B cell (primary cell): Measurements from ENCODE around the gene MLXIP. TPM values are rescaled to one million over a fixed set of nuclear protein-coding genes. Genes with fewer than 3 reads are reported as not detected.

Experiments
- ATAC-seq: fragments of 200-7000 bp; cut with Tn5 transposase; one replicate; pipeline ENCODE4 v1.10.0; 2021; ENCODE audit warnings: low read depth, mild to moderate bottlenecking, moderate number of reproducible peaks, moderate library complexity
- CTCF ChIA-PET: fragments of 350-600 bp; sonication (Branson Sonifier 250); formaldehyde crosslinking; loops from one replicate; lab custom pipeline; 2021; ENCODE audit warnings: antibody characterized with exemption, inconsistent platforms; lab: Charles Lee
- POLR2A ChIA-PET: fragments of 350-600 bp; sonication (Branson Sonifier 250); formaldehyde crosslinking; loops from one replicate; lab custom pipeline; 2021; ENCODE audit warnings: antibody characterized with exemption; lab: Charles Lee
- DNase-seq: peaks from one replicate; pipeline ENCODE4 v3.0.0; 2013
- H2AFZ ChIP-seq: 2 replicates; pipeline ENCODE4 v1.6.1; 2012; ENCODE audit warnings: mild to moderate bottlenecking, low read depth, low read length; ENCODE audit not compliant: insufficient read depth, poor library complexity, severe bottlenecking
- H3K27ac ChIP-seq, 2 donors: 1 replicate in 1 of 2; 2 replicates in 1 of 2; pipeline ENCODE4 v1.5.1; 2012 to 2013; ENCODE audit warnings: low read length in 2 of 2, mild to moderate bottlenecking in 2 of 2, moderate library complexity in 1 of 2
- H3K27me3 ChIP-seq, 4 experiments: fragments of 200-600 bp in 1 of 4; sonication (generic) in 1 of 4; replicated peaks in 1 of 4; 1 replicate in 2 of 4; 2 replicates in 2 of 4; pipeline versions ENCODE4 v1.6.1 to v1.7.0; 2013 to 2016; ENCODE audit warnings: low read length in 3 of 4, mild to moderate bottlenecking in 2 of 4, mixed read lengths in 1 of 4, moderate library complexity in 1 of 4; ENCODE audit not compliant: insufficient read depth in 4 of 4, control insufficient read depth in 3 of 4; ENCODE audit errors: control extremely low read depth in 1 of 4
- H3K36me3 ChIP-seq, 2 experiments: replicated peaks in 1 of 2; 1 replicate in 1 of 2; 2 replicates in 1 of 2; pipeline versions ENCODE4 v1.6.1 to v1.7.1; 2013; ENCODE audit warnings: low read length in 1 of 2; ENCODE audit not compliant: insufficient read depth in 2 of 2, control insufficient read depth in 1 of 2; ENCODE audit errors: control extremely low read depth in 1 of 2, extremely low read depth in 1 of 2
- H3K4me1 ChIP-seq, 2 donors: fragments of 200-600 bp in 1 of 2; sonication (generic) in 1 of 2; 1 replicate in 1 of 2; 2 replicates in 1 of 2; pipeline versions ENCODE4 v1.5.1 to v1.6.1; 2013 to 2017; ENCODE audit warnings: low read length in 2 of 2; ENCODE audit not compliant: control insufficient read depth in 2 of 2, insufficient read depth in 2 of 2
- H3K4me2 ChIP-seq: replicated peaks from 2 replicates; pipeline ENCODE3; 2012; ENCODE audit warnings: mild to moderate bottlenecking, low read depth, low read length; ENCODE audit not compliant: poor library complexity, severe bottlenecking
- H3K4me3 ChIP-seq, 5 experiments: fragments of 200-600 bp in 1 of 5; sonication (generic) in 1 of 5; 1 replicate in 3 of 5; 2 replicates in 2 of 5; pipeline versions ENCODE4 v1.5.1 to v1.7.0; 2011 to 2016; ENCODE audit warnings: low read length in 4 of 5, mild to moderate bottlenecking in 4 of 5, low read depth in 2 of 5, control low read depth in 1 of 5, moderate library complexity in 1 of 5; ENCODE audit not compliant: insufficient read depth in 1 of 5; ENCODE audit errors: control extremely low read depth in 1 of 5, extremely low read depth in 1 of 5
- H3K79me2 ChIP-seq: fragments of 200-600 bp; sonication (generic); one replicate; pipeline ENCODE4 v1.6.0; 2016; ENCODE audit warnings: low read length; ENCODE audit not compliant: control insufficient read depth, insufficient read depth
- H3K9ac ChIP-seq: fragments of 200-600 bp; sonication (generic); 2 replicates; pipeline ENCODE4 v1.6.1; 2017; ENCODE audit warnings: mild to moderate bottlenecking, low read length, moderate library complexity
- H3K9me3 ChIP-seq, 3 donors: one replicate each; pipeline versions ENCODE4 v1.6.1 to v1.7.1; 2013; ENCODE audit warnings: low read length in 2 of 3; ENCODE audit not compliant: control insufficient read depth in 2 of 3, insufficient read depth in 1 of 3; ENCODE audit errors: control extremely low read depth in 1 of 3
- H4K20me1 ChIP-seq: 2 replicates; pipeline ENCODE4 v1.6.0; 2012; ENCODE audit warnings: mild to moderate bottlenecking, low read length; ENCODE audit not compliant: insufficient read depth, control insufficient read depth, poor library complexity, severe bottlenecking
- H3K27ac Mint-ChIP-seq: one replicate; pipeline ENCODE4 v1.8.0; 2021; ENCODE audit warnings: mixed read lengths
- H3K27me3 Mint-ChIP-seq: one replicate; pipeline ENCODE4 v1.8.0; 2021; ENCODE audit warnings: mixed read lengths
- H3K4me1 Mint-ChIP-seq: one replicate; pipeline ENCODE4 v1.8.0; 2021; ENCODE audit warnings: mixed read lengths
- H3K4me3 Mint-ChIP-seq: one replicate; pipeline ENCODE4 v1.8.0; 2021; ENCODE audit warnings: mixed read lengths
- H3K9me3 Mint-ChIP-seq: one replicate; pipeline ENCODE4 v1.8.0; 2022; ENCODE audit warnings: mixed read lengths; ENCODE audit not compliant: insufficient read depth
- CTCF ChIP-seq: fragments of 200-600 bp; IDR thresholded peaks from one replicate; pipeline ENCODE4 v1.8.0; 2022; ENCODE audit warnings: antibody characterized with exemption, mild to moderate bottlenecking
- EZH2 ChIP-seq: IDR thresholded peaks from 2 replicates; pipeline ENCODE4 v1.6.1; 2012; ENCODE audit warnings: borderline replicate concordance, low read depth, mild to moderate bottlenecking, moderate library complexity, low read length; ENCODE audit not compliant: insufficient read depth, poor library complexity, severe bottlenecking
- WGBS: methylation state at CpG from one replicate; pipeline ENCODE4 v1.1.5; 2013; ENCODE audit warnings: missing lambda C conversion rate; ENCODE audit not compliant: insufficient coverage; 5-methylcytosine and 5-hydroxymethylcytosine counted together
- intact Hi-C: fragments of 100-400 bp; cut with micrococcal nuclease; formaldehyde crosslinking; loops from one replicate; pipeline ENCODE4 v1.10.0; 2022
- polyA plus RNA-seq: library from polyadenylated mRNA; depleted of rRNA; stranded (reverse); fragments of >200 nt; gene quantifications from 2 replicates; pipeline ENCODE4 v1.2.3, GENCODE V29; 2012
- total RNA-seq, 2 donors: library from RNA; stranded (reverse); fragments of 120-200 nt in 1 of 2; gene quantifications; 1 replicate in 1 of 2; 2 replicates in 1 of 2; pipeline versions ENCODE4 v1.2.3 to v1.2.4, GENCODE V29; 2013 to 2022

The MLXIP gene
- total and polyA plus RNA-seq, 2 donors (not counting 1 experiment from before 2014, with no cell fraction given) = 28.1 to 91.2 TPM

GRCh38 chr12:122067966-122068365, 10.6 kb upstream of the MLXIP start:
- 0% methylated on average over 13 of the region's 13 CpGs for WGBS
- Histone ChIP-seq H3K36me3 (no peaks in the 10 kb centered on the region), H3K27ac (peak overlapping the region; percentile 0 to 29), H3K4me2 (peak overlapping the region; percentile 77), H2AFZ (peak overlapping the region; percentile 41), H3K9me3 (no peaks in the 10 kb centered on the region), H3K4me3 (peak overlapping the region in 3 of 5 experiments; percentile 15 to 49 (median 25)), H4K20me1 (no peaks in the 10 kb centered on the region), H3K4me1 (peaks cover 33 to 50% of the 10 kb centered on the region in 2 donors), H3K79me2 (no peaks in the 10 kb centered on the region), H3K9ac (peak overlapping the region; percentile 46), H3K27me3 (no peaks in the 10 kb centered on the region)
- H3K27me3 Mint-ChIP-seq = no peaks in the 10 kb centered on the region
- H3K4me1 Mint-ChIP-seq = peaks cover 47% of the 10 kb centered on the region
- peak; percentile 82 for DNase-seq
- POLR2A ChIA-PET = interaction anchor here (0.7 to 5.1 kb wide), 6 partner anchors 10 to 55 kb away, joined by 3 to 23 read pairs (median 6); partner anchors contain the start of gene MLXIP
- no peaks in the 10 kb centered on the region for H3K9me3 Mint-ChIP-seq
- TF ChIP-seq EZH2 = no peak
- no peak for TF ChIP-seq CTCF
- H3K27ac Mint-ChIP-seq = peak overlapping the region; percentile 91
- intact Hi-C loops = loop anchor here (1.0 to 5.0 kb wide), 4 partner anchors 10 to 55 kb away; partner anchors contain the start of gene MLXIP
- CTCF ChIA-PET = interaction anchor here (0.6 to 5.1 kb wide), 12 partner anchors 9 to 148 kb away, joined by 3 to 48 read pairs (median 4); partner anchors contain the start of gene MLXIP
- peak overlapping the region; percentile 62 for H3K4me3 Mint-ChIP-seq
- peak; percentile 93 for ATAC-seq
